ENCODE results near the gene CTCFL.
"Not testable (repeated sequence)": the region's sequence is repeated elsewhere in the genome, so short reads cannot be mapped to it uniquely, and the experiment has no call there.

Gene CTCFL

GRCh38 chr20:57482148-57482547 lies 42.8 kb downstream of the CTCFL start:
- DNase-seq (ENCODE audit: low read depth), result no peak

- no peak for DNase-seq (ENCODE audit: low read depth)
Measured at GRCh38 chr20:57481281-57481711, 43.6 kb downstream of the CTCFL start.

- no peak for DNase-seq (ENCODE audit: low read depth)
Measured at GRCh38 chr20:57480444-57481160, 44.3 kb downstream of the CTCFL start.

GRCh38 chr20:57479196-57479595 lies 45.7 kb downstream of the CTCFL start:
- no peak for DNase-seq (ENCODE audit: low read depth)

- no peak for DNase-seq (ENCODE audit: low read depth)
Measured at GRCh38 chr20:57478176-57478575, 46.8 kb downstream of the CTCFL start.

GRCh38 chr20:57476641-57477461 lies 48.1 kb downstream of the CTCFL start:
- no peak for DNase-seq (ENCODE audit: low read depth)

- no peak for DNase-seq (ENCODE audit: low read depth)
Measured at GRCh38 chr20:57476084-57476526, 48.8 kb downstream of the CTCFL start.

- DNase-seq (ENCODE audit: low read depth), result no peak
Measured at GRCh38 chr20:57475388-57476083, 49.4 kb downstream of the CTCFL start.

GRCh38 chr20:57474816-57475215 lies 50.1 kb downstream of the CTCFL start:
- DNase-seq (ENCODE audit: low read depth), result no peak

- no peak for DNase-seq (ENCODE audit: low read depth)
Measured at GRCh38 chr20:57474205-57474604, 50.7 kb downstream of the CTCFL start.

GRCh38 chr20:57473246-57474048 lies 51.5 kb downstream of the CTCFL start:
- no peak for DNase-seq (ENCODE audit: low read depth)

- not testable (repeated sequence) for DNase-seq (ENCODE audit: low read depth)
Measured at GRCh38 chr20:57472474-57472873, 52.5 kb downstream of the CTCFL start.

- no peak for DNase-seq (ENCODE audit: low read depth)
Measured at GRCh38 chr20:57471496-57472372, 53.2 kb downstream of the CTCFL start.

GRCh38 chr20:57470666-57471495 lies 54.1 kb downstream of the CTCFL start:
- no peak for DNase-seq (ENCODE audit: low read depth)

GRCh38 chr20:57470212-57470522 lies 54.8 kb downstream of the CTCFL start:
- DNase-seq (ENCODE audit: low read depth), result no peak

- DNase-seq (ENCODE audit: low read depth), result no peak
Measured at GRCh38 chr20:57469418-57470211, 55.3 kb downstream of the CTCFL start.

- no peak for DNase-seq (ENCODE audit: low read depth)
Measured at GRCh38 chr20:57468523-57469417, 56.2 kb downstream of the CTCFL start.

- DNase-seq (ENCODE audit: low read depth), result no peak
Measured at GRCh38 chr20:57467742-57468141, 57.2 kb downstream of the CTCFL start.

Data from stimulated activated CD8-positive, alpha-beta memory T cell treated with anti-CD3 and anti-CD28 coated beads, Interleukin-15, amount 100 ng/mL, for 24 hours (primary cell).